Stimulated activated CD4-positive, alpha-beta T cell treated with anti-CD3 and anti-CD28 coated beads, Interleukin-4, amount 100 ng/mL, for 24 hours (primary cell): ENCODE results near the gene CNGA1.
"Not testable (repeated sequence)": the region's sequence is repeated elsewhere in the genome, so short reads cannot be mapped to it uniquely, and the experiment has no call there.

Experiments used
- DNase-seq: peaks from one replicate; pipeline ENCODE4 v3.0.0-alpha.2; 2020

CNGA1 gene

GRCh38 chr4:48028696-48029095 is 12.2 kb upstream of the CNGA1 start:
- no peak for DNase-seq

DNA sequence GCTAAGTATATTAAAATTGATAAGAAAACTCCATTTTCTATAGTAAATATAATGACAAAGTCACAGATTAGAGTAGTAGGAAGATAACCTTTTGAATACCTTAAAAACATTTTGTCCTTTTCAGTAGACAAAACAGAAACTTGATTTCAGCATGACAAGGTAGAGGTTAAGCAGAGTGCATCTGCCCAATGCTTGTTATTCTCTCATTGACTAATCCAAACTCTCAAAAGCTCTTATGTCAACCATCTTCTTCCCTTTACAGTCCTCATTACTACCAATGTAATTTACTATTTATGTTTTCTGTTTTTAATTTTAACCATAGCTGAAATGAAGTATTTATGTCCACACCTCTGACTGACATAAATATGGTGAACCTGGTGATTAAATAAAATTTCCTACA is 11.2 kb upstream of the CNGA1 start:
- DNase-seq: no peak

DNA sequence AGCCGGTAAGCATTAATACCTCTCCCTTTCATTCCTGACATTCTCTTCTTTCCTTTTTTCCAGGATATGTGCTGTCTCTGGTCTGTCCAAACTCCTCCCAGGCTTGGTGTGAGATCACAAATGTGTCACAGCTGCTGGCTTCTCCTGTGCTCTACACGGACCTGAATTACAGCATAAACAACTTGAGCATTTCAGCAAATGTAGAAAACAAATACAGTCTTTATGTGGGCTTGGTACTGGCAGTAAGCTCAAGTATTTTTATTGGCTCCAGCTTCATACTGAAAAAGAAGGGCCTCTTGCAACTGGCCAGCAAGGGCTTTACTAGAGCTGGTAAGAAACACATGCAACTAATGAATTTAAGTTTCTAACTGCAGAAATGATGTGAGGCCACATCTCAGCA is 8.5 kb upstream of the CNGA1 start:
- no peak for DNase-seq

- no peak for DNase-seq
Observed at GRCh38 chr4:48024522-48024921, 8.0 kb upstream of the CNGA1 start.

- no peak for DNase-seq
Observed at GRCh38 chr4:48022192-48022799, 5.8 kb upstream of the CNGA1 start.

DNA sequence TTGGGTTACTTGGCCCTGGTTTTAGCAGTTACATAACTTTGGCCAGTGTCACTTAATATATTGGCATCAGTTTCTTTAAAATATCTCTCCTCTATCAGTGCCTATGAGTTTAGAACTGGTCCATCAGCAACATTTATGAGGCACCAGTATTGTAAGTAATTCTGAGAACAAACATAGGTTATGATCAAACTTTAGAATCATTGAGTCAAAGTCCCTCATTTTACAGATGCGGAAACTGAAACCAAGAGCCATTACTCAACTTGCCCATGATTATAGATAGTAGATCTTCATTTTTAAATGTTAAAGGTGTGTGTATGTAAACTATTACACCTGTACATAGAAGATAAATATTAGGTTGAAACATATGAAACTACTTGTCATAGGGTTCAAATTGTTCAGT is 4.6 kb upstream of the CNGA1 start:
- no peak for DNase-seq

GRCh38 chr4:48018112-48018511 is 1.6 kb upstream of the CNGA1 start:
- DNase-seq: no peak

GRCh38 chr4:48017108-48017571 is 659 bp upstream of the CNGA1 start:
- peak; percentile 60 for DNase-seq

- no peak for DNase-seq
Observed at GRCh38 chr4:48015678-48016077, 803 bp downstream of the CNGA1 start.

DNA sequence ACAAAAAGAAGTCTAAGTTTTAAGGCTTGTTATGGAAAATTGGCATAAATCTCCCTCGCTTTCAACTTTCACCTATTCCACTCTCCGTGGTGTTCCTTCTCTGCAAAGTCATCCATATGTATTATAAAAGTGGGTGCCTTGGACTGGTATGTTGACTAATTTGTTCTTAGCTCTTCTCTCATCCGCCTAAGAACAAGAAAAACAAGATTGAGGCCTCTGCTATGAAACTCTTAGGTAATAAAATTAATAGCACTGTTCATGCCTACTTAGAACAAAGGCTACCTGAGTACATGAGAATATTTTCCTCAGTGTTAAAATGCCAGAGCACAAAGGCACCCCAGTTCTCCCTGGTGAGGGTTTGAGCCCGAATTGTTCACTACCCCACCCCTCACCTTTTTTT is 1.3 kb downstream of the CNGA1 start:
- no peak for DNase-seq

- no peak for DNase-seq
Observed at GRCh38 chr4:48012824-48013223, 3.7 kb downstream of the CNGA1 start.

DNA sequence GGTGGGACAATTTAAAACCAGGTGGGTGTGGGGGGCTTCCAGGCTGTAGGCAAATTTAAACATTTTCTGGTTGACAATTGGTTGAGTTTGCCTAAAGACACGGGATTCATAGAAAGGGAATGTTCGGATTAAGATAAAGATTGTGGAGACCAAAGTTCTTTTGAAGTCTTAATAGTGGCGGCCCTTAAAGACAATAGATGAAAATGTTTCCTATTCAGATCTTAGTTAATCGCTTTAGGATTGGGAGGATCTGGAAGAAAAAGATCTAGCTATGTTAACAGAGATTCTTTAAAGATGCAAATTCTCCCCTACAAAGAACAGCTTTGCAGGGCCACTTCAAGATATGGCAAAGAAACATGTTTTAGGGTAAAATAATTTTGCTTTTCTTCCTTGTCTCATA is 4.8 kb downstream of the CNGA1 start:
- DNase-seq: no peak

DNA sequence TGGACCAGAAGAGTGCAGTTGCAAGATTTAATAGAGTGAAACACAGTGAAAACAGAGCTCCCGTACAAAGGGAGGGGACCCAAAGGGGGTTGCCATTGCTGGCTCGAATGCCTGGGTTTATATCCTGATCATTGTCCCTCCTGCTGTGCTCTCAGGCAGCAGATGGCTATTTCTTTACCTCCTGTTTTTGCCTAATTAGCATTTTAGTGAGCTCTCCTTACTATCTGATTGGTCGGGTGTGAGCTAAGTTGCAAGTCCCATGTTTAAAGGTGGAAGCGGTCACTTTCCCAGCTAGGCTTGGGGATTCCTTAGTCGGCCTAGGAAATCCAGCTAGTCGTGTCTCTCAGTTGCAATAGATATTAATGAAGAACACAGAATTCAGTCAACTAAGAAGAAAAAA is 5.6 kb downstream of the CNGA1 start:
- not testable (repeated sequence) for DNase-seq

GRCh38 chr4:48008021-48008596 is 8.4 kb downstream of the CNGA1 start:
- DNase-seq: no peak

DNA sequence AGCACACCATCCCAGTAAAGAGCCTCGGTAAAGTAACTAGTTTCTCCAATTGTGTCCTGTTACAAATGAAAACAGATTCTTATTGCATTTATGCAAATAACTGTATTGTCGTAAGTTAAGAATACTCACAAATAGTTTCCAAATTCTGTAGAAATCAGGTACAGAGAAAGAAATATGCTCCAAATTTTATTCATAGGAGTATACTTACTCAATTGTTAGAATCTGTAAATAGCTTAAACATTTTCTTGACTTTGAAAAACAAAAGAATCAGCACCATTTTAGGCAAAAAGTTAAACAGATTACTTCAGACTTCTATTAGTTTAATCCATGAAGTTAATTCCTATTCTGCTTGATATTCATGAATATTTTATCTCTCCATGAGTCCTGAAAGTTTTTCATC is 10.7 kb downstream of the CNGA1 start:
- no peak for DNase-seq

GRCh38 chr4:48003568-48003967 is 12.9 kb downstream of the CNGA1 start:
- peak; percentile 52 for DNase-seq

- DNase-seq: no peak
Observed at GRCh38 chr4:48002267-48002666, 14.2 kb downstream of the CNGA1 start.

GRCh38 chr4:47996021-47996420 is 20.5 kb downstream of the CNGA1 start:
- no peak for DNase-seq

DNA sequence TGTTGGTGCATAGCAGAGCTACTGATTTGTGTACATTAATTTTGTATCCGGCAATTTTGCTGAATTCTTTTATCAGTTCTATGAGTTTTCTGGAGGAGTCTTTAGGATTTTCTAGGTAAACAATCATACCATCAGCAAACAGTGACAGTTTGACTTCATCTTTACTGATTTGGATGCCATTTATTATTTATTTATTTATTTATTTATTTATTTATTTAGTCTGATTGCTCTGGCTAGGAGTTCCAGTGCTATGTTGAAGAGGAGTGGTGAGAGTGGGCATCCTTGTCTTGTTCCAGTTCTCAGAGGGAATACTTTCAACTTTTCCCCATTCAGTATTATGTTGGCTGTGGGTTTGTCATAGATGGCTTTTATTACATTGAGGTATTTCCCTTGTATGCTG is 24.0 kb downstream of the CNGA1 start:
- not testable (repeated sequence) for DNase-seq

DNA sequence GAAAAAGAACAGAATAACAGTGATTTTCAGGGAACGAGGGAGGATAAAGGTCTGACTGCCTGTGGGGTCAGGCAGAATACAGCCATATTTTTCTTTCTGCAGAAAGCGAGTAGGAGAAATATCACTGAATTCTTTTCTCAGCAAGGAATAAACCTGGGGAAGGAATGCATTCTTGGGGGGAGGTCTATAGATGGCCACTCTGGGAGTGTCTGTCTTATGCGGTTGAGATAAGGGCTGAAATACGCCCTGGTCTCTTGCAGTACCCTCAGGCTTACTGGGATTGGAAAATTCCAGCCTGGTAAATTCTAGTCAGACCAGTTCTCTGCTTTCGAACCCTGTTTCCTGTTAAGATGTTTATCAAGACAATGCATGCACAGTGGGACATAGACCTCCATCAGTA is 26.3 kb downstream of the CNGA1 start:
- no peak for DNase-seq

DNA sequence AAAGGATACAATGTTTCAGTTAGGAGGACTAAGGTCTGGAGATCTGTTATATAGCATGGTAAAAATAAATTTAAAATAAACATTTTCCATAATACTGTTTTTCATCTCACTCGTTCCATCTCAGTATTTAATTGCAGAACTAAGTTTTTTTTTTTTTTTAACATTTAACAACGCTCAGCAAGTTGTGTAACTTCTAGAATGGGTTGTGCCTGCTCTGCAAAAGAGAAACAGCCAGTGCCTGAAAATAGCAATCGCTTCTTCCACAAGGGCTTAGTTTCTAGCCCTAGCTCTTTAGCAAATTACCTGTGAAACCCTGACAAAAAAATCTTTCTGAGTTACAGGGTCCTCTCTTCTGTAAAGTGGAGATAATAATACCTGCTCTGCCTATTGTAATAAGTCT is 41.9 kb downstream of the CNGA1 start:
- DNase-seq: no peak

DNA sequence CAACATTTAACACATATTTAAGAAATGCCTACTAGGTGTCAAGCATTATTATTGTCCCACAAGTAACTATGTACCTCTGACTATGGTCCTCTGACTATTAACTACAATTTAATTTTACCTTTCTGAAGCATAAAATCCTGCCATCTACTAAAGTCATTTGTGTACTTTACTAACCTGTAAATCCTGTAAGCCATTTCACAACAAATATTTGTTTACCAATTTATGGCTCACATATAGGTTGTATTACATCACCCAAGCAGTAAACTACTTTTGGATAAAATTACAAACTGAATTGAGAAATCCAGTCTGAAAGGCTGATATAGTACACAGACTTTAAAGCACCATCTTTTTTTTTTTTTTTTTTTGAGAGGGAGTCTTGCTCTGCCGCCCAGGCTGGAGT is 43.8 kb downstream of the CNGA1 start:
- DNase-seq: no peak

DNA sequence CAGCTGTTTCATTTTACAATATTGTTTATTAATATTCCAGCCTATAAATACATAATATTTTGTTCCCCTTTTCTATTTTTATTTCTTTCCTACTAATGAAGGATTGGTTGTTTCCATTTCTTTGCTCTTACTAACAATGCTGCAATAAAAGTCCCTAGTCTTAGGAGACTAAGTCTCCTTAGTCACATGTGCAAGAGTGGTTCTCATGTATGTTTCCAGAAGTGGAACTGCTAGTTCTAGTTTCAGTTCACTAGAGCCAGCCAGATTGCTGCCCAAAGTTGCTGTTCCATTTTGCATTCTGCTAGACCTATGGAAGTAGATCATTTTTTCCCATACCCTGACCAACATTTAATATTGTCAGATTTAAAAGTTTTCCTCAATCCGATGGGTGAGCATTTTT is 44.3 kb downstream of the CNGA1 start:
- DNase-seq: no peak

GRCh38 chr4:47968847-47969246 is 47.6 kb downstream of the CNGA1 start:
- DNase-seq: no peak

DNA sequence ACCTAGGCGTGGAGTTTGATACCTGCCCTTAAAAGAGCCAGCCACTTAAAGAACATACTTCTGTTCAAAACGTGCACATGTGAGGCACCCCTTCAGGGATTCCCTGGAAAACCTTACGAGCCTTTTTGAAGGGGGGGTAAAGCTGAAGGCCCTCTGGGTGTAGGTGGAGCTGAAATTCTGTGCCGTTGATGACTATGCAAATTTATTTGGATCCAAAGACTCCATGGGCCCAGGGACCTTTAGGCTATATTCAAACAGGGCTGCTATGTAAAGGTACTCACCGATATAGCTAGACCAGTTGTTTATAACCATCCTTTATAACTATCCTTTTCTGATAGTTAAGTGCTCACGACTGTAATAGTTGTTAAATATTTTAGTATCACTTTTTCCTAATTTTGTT is 61.8 kb downstream of the CNGA1 start:
- no peak for DNase-seq
